Neural cell (in vitro differentiated cells): ENCODE results near the gene TMBIM4. TPM values are rescaled to one million over a fixed set of nuclear protein-coding genes. Genes with fewer than 3 reads are reported as not detected.

Source experiments
- H2AFZ ChIP-seq: fragments of 200-600, 300-800 bp; sonication (generic), shearing (Covaris generic); 2 replicates; pipeline ENCODE4 v1.6.0; 2014; ENCODE audit warnings: low read depth, mild to moderate bottlenecking, antibody characterized with exemption, low read length, moderate library complexity
- H3F3A ChIP-seq: fragments of 200-600 bp; shearing (Covaris generic); 2 replicates; pipeline ENCODE4 v1.6.1; 2016; ENCODE audit warnings: mild to moderate bottlenecking, moderate library complexity, mixed read lengths, antibody characterized with exemption, low read length; ENCODE audit not compliant: insufficient read depth, poor library complexity, severe bottlenecking
- H3K27ac ChIP-seq: fragments of 200-600, 300-800 bp; sonication (generic), shearing (Covaris generic); 2 replicates; pipeline ENCODE4 v1.5.1; 2014; ENCODE audit warnings: mild to moderate bottlenecking, low read length, moderate library complexity
- H3K27me3 ChIP-seq: fragments of 300-800, 200-600 bp; sonication (generic), shearing (Covaris generic); 2 replicates; pipeline ENCODE4 v1.6.0; 2014; ENCODE audit warnings: mild to moderate bottlenecking, low read depth, low read length, moderate library complexity; ENCODE audit not compliant: insufficient read depth
- H3K36me3 ChIP-seq: fragments of 300-800, 200-600 bp; sonication (generic), shearing (Covaris generic); 2 replicates; pipeline ENCODE4 v1.5.1; 2014; ENCODE audit warnings: mild to moderate bottlenecking, antibody characterized with exemption, low read length, moderate library complexity; ENCODE audit not compliant: insufficient read depth
- H3K4me2 ChIP-seq: fragments of 300-800, 200-600 bp; sonication (generic), shearing (Covaris generic); 2 replicates; pipeline ENCODE4 v1.6.0; 2014; ENCODE audit warnings: mild to moderate bottlenecking, low read length
- H3K4me3 ChIP-seq: fragments of 300-800, 200-600 bp; sonication (generic), shearing (Covaris generic); 2 replicates; pipeline ENCODE4 v1.5.1; 2014; ENCODE audit warnings: mild to moderate bottlenecking, low read length, moderate library complexity
- H3K79me2 ChIP-seq: fragments of 200-600 bp; shearing (Covaris generic); replicated peaks from 2 replicates; pipeline ENCODE4 v1.6.0; 2014; ENCODE audit warnings: mild to moderate bottlenecking, low read length, moderate library complexity; ENCODE audit not compliant: insufficient read depth
- H3K9ac ChIP-seq: fragments of 300-800, 200-600 bp; sonication (generic), shearing (Covaris generic); 2 replicates; pipeline ENCODE4 v1.6.1; 2016; ENCODE audit warnings: mild to moderate bottlenecking, low read length, mixed read lengths
- H3K9me2 ChIP-seq: fragments of 200-600 bp; shearing (Covaris generic); 2 replicates; pipeline ENCODE4 v1.6.1; 2016; ENCODE audit warnings: mild to moderate bottlenecking, low read length, mixed read lengths; ENCODE audit not compliant: insufficient read depth
- H3K9me3 ChIP-seq: fragments of 200-600, 300-800 bp; sonication (generic), shearing (Covaris generic); 2 replicates; pipeline ENCODE4 v1.6.1; 2016; ENCODE audit warnings: mild to moderate bottlenecking, mixed run types, low read length, moderate library complexity, mixed read lengths
- H4K20me1 ChIP-seq: fragments of 200-600 bp; shearing (Covaris generic); 2 replicates; pipeline ENCODE4 v1.6.1; 2016; ENCODE audit warnings: mild to moderate bottlenecking, mixed run types; ENCODE audit not compliant: insufficient read depth
- EP300 ChIP-seq: fragments of 450-650 bp; conservative IDR thresholded peaks from 2 replicates; pipeline ENCODE4 v1.6.1; 2014; ENCODE audit warnings: antibody characterized with exemption, mild to moderate bottlenecking, moderate library complexity; ENCODE audit not compliant: poor library complexity, severe bottlenecking
- EZH2 ChIP-seq: fragments of 200-600, 300-800 bp; shearing (Covaris generic), sonication (generic); IDR thresholded peaks from 2 replicates; pipeline ENCODE4 v1.6.1; 2014; ENCODE audit warnings: antibody characterized with exemption, low read length, borderline replicate concordance, mild to moderate bottlenecking; ENCODE audit not compliant: insufficient read depth, poor library complexity, severe bottlenecking
- MXI1 ChIP-seq: fragments of 450-650 bp; conservative IDR thresholded peaks from 2 replicates; pipeline ENCODE4 v1.6.1; 2014; ENCODE audit warnings: antibody characterized with exemption, mild to moderate bottlenecking; ENCODE audit not compliant: poor library complexity, severe bottlenecking
- POLR2AphosphoS5 ChIP-seq: IDR thresholded peaks from 2 replicates; pipeline ENCODE4 v1.6.1; 2012
- RAD21 ChIP-seq: fragments of 450-650 bp; conservative IDR thresholded peaks from 2 replicates; pipeline ENCODE4 v1.6.1; 2014; ENCODE audit warnings: antibody characterized with exemption, mild to moderate bottlenecking, moderate library complexity
- REST ChIP-seq: IDR thresholded peaks from 2 replicates; pipeline ENCODE4 v1.6.1; 2012; ENCODE audit warnings: borderline replicate concordance
- SMC3 ChIP-seq: fragments of 450-650 bp; conservative IDR thresholded peaks from 2 replicates; pipeline ENCODE4 v1.6.1; 2014; ENCODE audit warnings: antibody characterized with exemption, mild to moderate bottlenecking, moderate library complexity; ENCODE audit not compliant: poor library complexity
- TAF1 ChIP-seq: IDR thresholded peaks from 2 replicates; pipeline ENCODE4 v1.6.1; 2012; ENCODE audit warnings: low read depth
- polyA plus RNA-seq: library from polyadenylated mRNA; depleted of rRNA; stranded (reverse); fragments of >200 nt; gene quantifications from 2 replicates; pipeline ENCODE4 v1.2.3, GENCODE V29; 2014
- TF ChIP-seq, protein P1 (sequence below): fragments of 450-650 bp; IDR thresholded peaks from 2 replicates; pipeline ENCODE4 v1.5.1; 2014; ENCODE audit warnings: antibody characterized with exemption, mild to moderate bottlenecking, moderate library complexity; ENCODE audit not compliant: poor library complexity, severe bottlenecking

TMBIM4 gene
- polyA plus RNA-seq, 1 donor from 2014 or later: 24.5 TPM

DNA sequence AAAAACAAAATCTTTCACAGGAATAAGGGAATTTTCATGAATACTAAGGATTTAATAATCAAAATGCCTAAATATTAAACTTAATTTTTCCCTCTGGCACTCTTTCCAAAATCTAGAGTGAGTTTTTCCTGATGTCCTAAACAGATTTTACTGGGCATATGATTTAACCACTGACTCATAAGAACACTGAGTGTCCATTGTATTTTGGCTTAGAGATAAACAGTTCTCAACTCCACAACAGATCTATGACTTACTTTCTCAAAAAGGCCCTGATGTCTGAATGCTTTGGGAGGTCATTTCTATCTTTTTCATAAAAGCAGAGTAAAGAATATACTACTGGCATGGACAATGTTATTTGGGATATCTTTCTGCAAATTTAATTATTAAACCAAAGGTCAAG, 15.0 kb downstream of the TMBIM4 start:
- no peaks in the 10 kb centered on the region for H3K79me2 ChIP-seq
- H3K9me2 ChIP-seq: no peaks in the 10 kb centered on the region
- no peak overlapping the region for H3K4me2 ChIP-seq
- no peak overlapping the region for H3K4me3 ChIP-seq
- no peaks in the 10 kb centered on the region for H3F3A ChIP-seq
- H2AFZ ChIP-seq: no peak overlapping the region
- H4K20me1 ChIP-seq: no peaks in the 10 kb centered on the region
- no peak overlapping the region for H3K27ac ChIP-seq
- no peaks in the 10 kb centered on the region for H3K27me3 ChIP-seq
- H3K9me3 ChIP-seq: peaks cover 4% of the 10 kb centered on the region
- H3K9ac ChIP-seq: no peak overlapping the region
- no peaks in the 10 kb centered on the region for H3K36me3 ChIP-seq
- no peak for TF ChIP-seq TAF1
- TF ChIP-seq, protein P1, sequence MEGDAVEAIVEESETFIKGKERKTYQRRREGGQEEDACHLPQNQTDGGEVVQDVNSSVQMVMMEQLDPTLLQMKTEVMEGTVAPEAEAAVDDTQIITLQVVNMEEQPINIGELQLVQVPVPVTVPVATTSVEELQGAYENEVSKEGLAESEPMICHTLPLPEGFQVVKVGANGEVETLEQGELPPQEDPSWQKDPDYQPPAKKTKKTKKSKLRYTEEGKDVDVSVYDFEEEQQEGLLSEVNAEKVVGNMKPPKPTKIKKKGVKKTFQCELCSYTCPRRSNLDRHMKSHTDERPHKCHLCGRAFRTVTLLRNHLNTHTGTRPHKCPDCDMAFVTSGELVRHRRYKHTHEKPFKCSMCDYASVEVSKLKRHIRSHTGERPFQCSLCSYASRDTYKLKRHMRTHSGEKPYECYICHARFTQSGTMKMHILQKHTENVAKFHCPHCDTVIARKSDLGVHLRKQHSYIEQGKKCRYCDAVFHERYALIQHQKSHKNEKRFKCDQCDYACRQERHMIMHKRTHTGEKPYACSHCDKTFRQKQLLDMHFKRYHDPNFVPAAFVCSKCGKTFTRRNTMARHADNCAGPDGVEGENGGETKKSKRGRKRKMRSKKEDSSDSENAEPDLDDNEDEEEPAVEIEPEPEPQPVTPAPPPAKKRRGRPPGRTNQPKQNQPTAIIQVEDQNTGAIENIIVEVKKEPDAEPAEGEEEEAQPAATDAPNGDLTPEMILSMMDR: no peak
- TF ChIP-seq REST: no peak
- TF ChIP-seq RAD21: no peak
- no peak for TF ChIP-seq SMC3
- no peak for TF ChIP-seq MXI1
- no peak for TF ChIP-seq EP300
- no peak for TF ChIP-seq POLR2AphosphoS5

DNA sequence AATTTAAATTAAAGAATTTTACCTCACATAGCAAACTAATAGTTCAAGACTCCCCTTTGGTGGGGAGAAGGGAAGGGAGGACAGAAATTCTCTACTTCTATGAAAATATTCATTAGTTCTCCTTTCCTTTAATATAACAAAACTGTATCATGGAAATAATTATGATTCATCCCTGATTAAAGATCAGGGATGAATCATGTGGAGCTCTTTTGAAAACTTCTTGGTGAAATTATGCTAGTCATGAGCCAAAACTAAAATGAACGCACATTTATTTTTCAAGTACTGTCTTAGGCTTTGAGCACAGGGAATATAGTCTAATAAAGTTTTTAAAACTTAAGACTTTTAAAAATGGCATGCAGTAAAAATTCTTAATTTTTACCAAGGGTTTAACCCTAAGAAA, 17.1 kb downstream of the TMBIM4 start:
- Histone ChIP-seq H3K4me3 (no peak overlapping the region), H3K9me2 (no peaks in the 10 kb centered on the region), H3K27me3 (no peaks in the 10 kb centered on the region), H3K9ac (no peak overlapping the region), H3F3A (no peaks in the 10 kb centered on the region), H4K20me1 (no peaks in the 10 kb centered on the region), H2AFZ (no peak overlapping the region), H3K79me2 (no peaks in the 10 kb centered on the region), H3K9me3 (no peaks in the 10 kb centered on the region), H3K36me3 (no peaks in the 10 kb centered on the region), H3K4me2 (no peak overlapping the region), H3K27ac (no peak overlapping the region)
- TF ChIP-seq TAF1 (no peak), SMC3 (no peak), MXI1 (no peak), POLR2AphosphoS5 (no peak), REST (no peak), EP300 (no peak), RAD21 (no peak), EZH2 (no peak)
- TF ChIP-seq, protein P1: no peak
